CD4-positive, alpha-beta T cell (primary cell): ENCODE results near the gene SNAPIN. TPM values are rescaled to one million over a fixed set of nuclear protein-coding genes. Genes with fewer than 3 reads are reported as not detected.

Experiments
- ATAC-seq: fragments of 200-7000 bp; cut with Tn5 transposase; one replicate; pipeline ENCODE4 v1.10.0; 2022; ENCODE audit warnings: mild to moderate bottlenecking; ENCODE audit not compliant: poor library complexity
- CTCF ChIA-PET: fragments of 350-600 bp; sonication (Branson Sonifier 250); formaldehyde crosslinking; loops from one replicate; lab custom pipeline; 2021; ENCODE audit warnings: antibody characterized with exemption, inconsistent platforms; lab: Charles Lee
- POLR2A ChIA-PET: fragments of 350-600 bp; sonication (Branson Sonifier 250); formaldehyde crosslinking; loops from one replicate; lab custom pipeline; 2021; ENCODE audit warnings: antibody characterized with exemption, inconsistent platforms; lab: Charles Lee
- DNase-seq, 14 experiments: peaks; one replicate each; pipeline ENCODE4 v3.0.0-alpha.2; 2013 to 2020; ENCODE audit warnings: mixed read lengths in 2 of 14
- H3K27ac ChIP-seq, 2 donors: one replicate each; pipeline versions ENCODE4 v1.5.1 to v1.7.0; 2013; ENCODE audit warnings: low read length in 2 of 2, low read depth in 1 of 2, mild to moderate bottlenecking in 1 of 2
- H3K27me3 ChIP-seq, 2 experiments: 1 replicate in 1 of 2; 2 replicates in 1 of 2; pipeline versions ENCODE4 v1.6.1 to v1.7.0; 2013; ENCODE audit warnings: low read length in 2 of 2, control low read depth in 1 of 2, mild to moderate bottlenecking in 1 of 2, moderate library complexity in 1 of 2; ENCODE audit not compliant: insufficient read depth in 2 of 2, control insufficient read depth in 1 of 2
- H3K36me3 ChIP-seq: one replicate; pipeline ENCODE4 v1.6.1; 2013; ENCODE audit warnings: low read length, control low read depth; ENCODE audit not compliant: insufficient read depth
- H3K4me1 ChIP-seq: one replicate; pipeline ENCODE4 v1.6.1; 2013; ENCODE audit warnings: low read length, control low read depth; ENCODE audit not compliant: insufficient read depth
- H3K4me3 ChIP-seq: one replicate; pipeline ENCODE4 v1.5.1; 2013; ENCODE audit warnings: mild to moderate bottlenecking, low read length, moderate library complexity
- H3K9me3 ChIP-seq, 2 experiments: 1 replicate in 1 of 2; 2 replicates in 1 of 2; pipeline versions ENCODE4 v1.6.1 to v1.7.0; 2013; ENCODE audit warnings: low read length in 2 of 2, mild to moderate bottlenecking in 2 of 2, control low read depth in 1 of 2, moderate library complexity in 1 of 2; ENCODE audit not compliant: control insufficient read depth in 1 of 2, insufficient read depth in 1 of 2
- H3K27ac Mint-ChIP-seq: one replicate; pipeline ENCODE4 v1.8.0; 2020; ENCODE audit warnings: mixed read lengths
- H3K27me3 Mint-ChIP-seq: one replicate; pipeline ENCODE4 v1.8.0; 2021; ENCODE audit warnings: mixed read lengths
- H3K36me3 Mint-ChIP-seq: one replicate; pipeline ENCODE4 v1.8.0; 2021; ENCODE audit warnings: low read depth, mixed read lengths
- H3K4me1 Mint-ChIP-seq: one replicate; pipeline ENCODE4 v1.8.0; 2021; ENCODE audit warnings: low read depth, mixed read lengths
- H3K4me3 Mint-ChIP-seq: one replicate; pipeline ENCODE4 v1.8.0; 2020; ENCODE audit warnings: mild to moderate bottlenecking, mixed read lengths
- H3K9me3 Mint-ChIP-seq: one replicate; pipeline ENCODE4 v1.8.0; 2020; ENCODE audit warnings: mixed read lengths
- intact Hi-C, 2 experiments: fragments of 100-400 bp; cut with DNase I in 1 of 2; cut with micrococcal nuclease in 1 of 2; formaldehyde crosslinking; loops; one replicate each; pipeline versions ENCODE4 v1.15.1 to v1.9.0; 2023 to 2025; cut with DNase I, micrococcal nuclease
- total RNA-seq, 174 experiments: library from RNA in 2 of 174; stranded (reverse) in 2 of 174; gene quantifications; one replicate each; pipeline ENCODE4 v1.2.3 and lab custom pipeline; 2021 to 2026
- TF ChIP-seq, protein P1 (sequence below): fragments of 200-600 bp; IDR thresholded peaks from one replicate; pipeline ENCODE4 v1.8.0; 2022; ENCODE audit warnings: antibody characterized with exemption, mild to moderate bottlenecking

SNAPIN gene
- total RNA-seq, 2 experiments from 2014 or later = 7.2 to 7.3 TPM

DNA sequence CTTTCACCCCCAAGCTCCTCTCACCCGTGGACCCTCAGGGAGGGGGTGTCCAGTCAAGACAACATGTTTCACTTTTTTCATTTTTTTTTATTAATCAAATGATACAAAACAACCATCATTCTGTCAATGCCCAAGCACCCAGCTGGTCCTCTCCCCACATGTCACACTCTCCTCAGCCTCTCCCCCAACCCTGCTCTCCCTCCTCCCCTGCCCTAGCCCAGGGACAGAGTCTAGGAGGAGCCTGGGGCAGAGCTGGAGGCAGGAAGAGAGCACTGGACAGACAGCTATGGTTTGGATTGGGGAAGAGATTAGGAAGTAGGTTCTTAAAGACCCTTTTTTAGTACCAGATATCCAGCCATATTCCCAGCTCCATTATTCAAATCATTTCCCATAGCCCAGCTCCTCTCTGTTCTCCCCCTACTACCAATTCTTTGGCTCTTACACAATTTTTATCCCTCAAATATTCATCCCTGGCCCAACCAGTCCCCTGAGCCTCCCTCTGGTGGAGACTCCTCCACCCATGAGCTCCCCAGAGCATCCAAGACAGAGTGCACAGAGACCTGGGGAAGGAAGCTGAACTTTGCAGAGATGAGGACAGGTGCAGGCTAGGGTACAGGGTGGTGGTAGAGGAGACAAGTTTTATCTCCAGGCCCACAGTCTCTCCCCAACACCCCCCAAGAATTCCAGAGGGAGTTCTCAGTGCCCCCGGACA is 44.2 kb upstream of the SNAPIN start:
- CTCF ChIA-PET = no interaction called here
- DNase-seq = no peak
- no peak overlapping the region for H3K4me3 ChIP-seq
- H3K36me3 ChIP-seq = no peaks in the 10 kb centered on the region
- intact Hi-C loops = no loop called here
- POLR2A ChIA-PET = interaction anchor here (1.0 kb wide), 1 partner anchor 19 kb away, joined by 3 read pairs; the partner anchor contains the start of gene CHTOP
- H3K27me3 ChIP-seq = no peaks in the 10 kb centered on the region
- Mint-ChIP-seq H3K4me3 (no peak overlapping the region), H3K36me3 (no peaks in the 10 kb centered on the region), H3K4me1 (peaks cover 5% of the 10 kb centered on the region), H3K27me3 (no peaks in the 10 kb centered on the region), H3K9me3 (no peaks in the 10 kb centered on the region), H3K27ac (no peak overlapping the region)
- H3K4me1 ChIP-seq = peaks cover 7% of the 10 kb centered on the region
- TF ChIP-seq, protein P1, sequence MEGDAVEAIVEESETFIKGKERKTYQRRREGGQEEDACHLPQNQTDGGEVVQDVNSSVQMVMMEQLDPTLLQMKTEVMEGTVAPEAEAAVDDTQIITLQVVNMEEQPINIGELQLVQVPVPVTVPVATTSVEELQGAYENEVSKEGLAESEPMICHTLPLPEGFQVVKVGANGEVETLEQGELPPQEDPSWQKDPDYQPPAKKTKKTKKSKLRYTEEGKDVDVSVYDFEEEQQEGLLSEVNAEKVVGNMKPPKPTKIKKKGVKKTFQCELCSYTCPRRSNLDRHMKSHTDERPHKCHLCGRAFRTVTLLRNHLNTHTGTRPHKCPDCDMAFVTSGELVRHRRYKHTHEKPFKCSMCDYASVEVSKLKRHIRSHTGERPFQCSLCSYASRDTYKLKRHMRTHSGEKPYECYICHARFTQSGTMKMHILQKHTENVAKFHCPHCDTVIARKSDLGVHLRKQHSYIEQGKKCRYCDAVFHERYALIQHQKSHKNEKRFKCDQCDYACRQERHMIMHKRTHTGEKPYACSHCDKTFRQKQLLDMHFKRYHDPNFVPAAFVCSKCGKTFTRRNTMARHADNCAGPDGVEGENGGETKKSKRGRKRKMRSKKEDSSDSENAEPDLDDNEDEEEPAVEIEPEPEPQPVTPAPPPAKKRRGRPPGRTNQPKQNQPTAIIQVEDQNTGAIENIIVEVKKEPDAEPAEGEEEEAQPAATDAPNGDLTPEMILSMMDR = no peak
- no peak overlapping the region for H3K27ac ChIP-seq
- no peak for ATAC-seq
- H3K9me3 ChIP-seq = no peaks in the 10 kb centered on the region

DNA sequence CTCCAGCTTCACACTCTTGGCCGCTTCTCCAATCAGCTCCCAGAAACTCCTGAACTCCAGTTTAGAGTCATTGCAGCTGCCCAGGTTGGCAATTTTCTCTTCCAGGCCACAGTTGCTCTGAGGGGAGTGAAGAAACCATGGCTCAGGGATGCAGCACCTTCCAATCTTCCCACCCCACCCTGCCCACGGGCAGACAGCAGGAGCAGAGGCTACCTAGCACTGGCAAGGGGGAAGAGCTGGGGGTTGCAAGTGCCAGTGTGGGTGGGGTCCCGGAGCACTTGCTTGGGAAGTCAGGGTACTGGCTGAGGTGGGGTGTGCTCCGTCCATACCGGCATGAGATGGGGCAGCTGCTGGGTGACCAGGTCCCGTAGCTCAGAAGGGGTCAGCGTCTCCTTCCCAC is 43.6 kb upstream of the SNAPIN start:
- H3K4me3 Mint-ChIP-seq = no peak overlapping the region

GRCh38 chr1:153615406-153615805 is 43.1 kb upstream of the SNAPIN start:
- no peak overlapping the region for H3K27ac Mint-ChIP-seq
- Histone ChIP-seq H3K4me1 (peaks cover 7% of the 10 kb centered on the region), H3K36me3 (no peaks in the 10 kb centered on the region), H3K9me3 (no peaks in the 10 kb centered on the region), H3K27me3 (no peaks in the 10 kb centered on the region), H3K4me3 (no peak overlapping the region), H3K27ac (no peak overlapping the region)
- DNase-seq = no peak
- no peaks in the 10 kb centered on the region for H3K27me3 Mint-ChIP-seq
- peaks cover 5% of the 10 kb centered on the region for H3K4me1 Mint-ChIP-seq
- TF ChIP-seq, protein P1 = no peak
- no peak overlapping the region for H3K4me3 Mint-ChIP-seq
- ChIA-PET CTCF (no interaction called here), POLR2A (no interaction called here)
- no peaks in the 10 kb centered on the region for H3K36me3 Mint-ChIP-seq
- no peak for ATAC-seq
- no peaks in the 10 kb centered on the region for H3K9me3 Mint-ChIP-seq
- intact Hi-C loops = loop anchor here in 1 of 2 experiments (5.0 kb wide), 1 partner anchor 43 kb away; no protein-coding TSS in a partner anchor

More for the DNA sequence above, 43.6 kb upstream of the SNAPIN start:
- H3K36me3 ChIP-seq = no peaks in the 10 kb centered on the region
- no peaks in the 10 kb centered on the region for H3K36me3 Mint-ChIP-seq
- no peaks in the 10 kb centered on the region for H3K27me3 ChIP-seq
- H3K27me3 Mint-ChIP-seq = no peaks in the 10 kb centered on the region
- no peak for ATAC-seq
- H3K9me3 Mint-ChIP-seq = no peaks in the 10 kb centered on the region
- ChIA-PET POLR2A (interaction anchor here (1.0 kb wide), 1 partner anchor 19 kb away, joined by 3 read pairs; the partner anchor contains the start of gene CHTOP), CTCF (no interaction called here)
- H3K4me1 ChIP-seq = peaks cover 7% of the 10 kb centered on the region
- no peak overlapping the region for H3K27ac ChIP-seq
- intact Hi-C loops = loop anchor here in 1 of 2 experiments (5.0 kb wide), 1 partner anchor 43 kb away; no protein-coding TSS in a partner anchor
- no peak overlapping the region for H3K4me3 ChIP-seq
- H3K9me3 ChIP-seq = no peaks in the 10 kb centered on the region
- H3K4me1 Mint-ChIP-seq = peaks cover 5% of the 10 kb centered on the region
- H3K27ac Mint-ChIP-seq = no peak overlapping the region
- TF ChIP-seq, protein P1 = no peak
- DNase-seq = no peak
